GM18520 (cell line): ENCODE results near the gene CKAP2L.
"Not testable (repeated sequence)": the region's sequence is repeated elsewhere in the genome, so short reads cannot be mapped to it uniquely, and the experiment has no call there.

Experiments
- ATAC-seq: cut with Tn5 transposase; IDR thresholded peaks from one replicate; pipeline ENCODE4 v1.9.1; 2021; ENCODE audit not compliant: unreplicated experiment

Gene CKAP2L

GRCh38 chr2:112712465-112712864 lies 51.9 kb downstream of the CKAP2L start:
- no peak for ATAC-seq

- ATAC-seq, result no peak
Observed at GRCh38 chr2:112710956-112711750, 53.3 kb downstream of the CKAP2L start.

GRCh38 chr2:112709703-112710102 lies 54.7 kb downstream of the CKAP2L start:
- no peak for ATAC-seq

- no peak for ATAC-seq
Observed at GRCh38 chr2:112708968-112709367, 55.4 kb downstream of the CKAP2L start.

GRCh38 chr2:112706947-112707346 lies 57.5 kb downstream of the CKAP2L start:
- ATAC-seq, result not testable (repeated sequence)

GRCh38 chr2:112706170-112706664 lies 58.2 kb downstream of the CKAP2L start:
- ATAC-seq, result no peak

- no peak for ATAC-seq
Observed at GRCh38 chr2:112705575-112705974, 58.8 kb downstream of the CKAP2L start.

- ATAC-seq, result no peak
Observed at GRCh38 chr2:112703684-112704083, 60.7 kb downstream of the CKAP2L start.

GRCh38 chr2:112701052-112701451 lies 63.4 kb downstream of the CKAP2L start:
- no peak for ATAC-seq

- no peak for ATAC-seq
Observed at GRCh38 chr2:112699984-112700667, 64.3 kb downstream of the CKAP2L start.

GRCh38 chr2:112698834-112699515 lies 65.4 kb downstream of the CKAP2L start:
- ATAC-seq, result no peak

- no peak for ATAC-seq
Observed at GRCh38 chr2:112694182-112694581, 70.2 kb downstream of the CKAP2L start.

- ATAC-seq, result no peak
Observed at GRCh38 chr2:112693596-112693995, 70.8 kb downstream of the CKAP2L start.

GRCh38 chr2:112692918-112693317 lies 71.5 kb downstream of the CKAP2L start:
- no peak for ATAC-seq

- ATAC-seq, result peak; percentile 92
Observed at GRCh38 chr2:112692495-112692911, 71.9 kb downstream of the CKAP2L start.

GRCh38 chr2:112691881-112692281 lies 72.5 kb downstream of the CKAP2L start:
- ATAC-seq, result no peak

- no peak for ATAC-seq
Observed at GRCh38 chr2:112690853-112691401, 73.5 kb downstream of the CKAP2L start.

GRCh38 chr2:112688086-112688880 lies 76.1 kb downstream of the CKAP2L start:
- ATAC-seq, result no peak

GRCh38 chr2:112687522-112687921 lies 76.9 kb downstream of the CKAP2L start:
- no peak for ATAC-seq
